HCT116 (cell line): ENCODE results near the gene AMTN.

ENCODE experiments used
- ATF3 ChIP-seq: IDR thresholded peaks from 2 replicates; pipeline ENCODE4 v1.6.1; 2012
- CEBPB ChIP-seq: IDR thresholded peaks from 2 replicates; pipeline ENCODE4 v1.6.1; 2012; ENCODE audit warnings: low read depth
- CTCF ChIP-seq, 3 experiments: fragments of 200-600 bp in 1 of 3; sonication (generic) in 1 of 3; IDR thresholded peaks in 2 of 3; conservative IDR thresholded peaks in 1 of 3; 2 replicates each; pipeline ENCODE4 v1.5.1; 2012 to 2017; ENCODE audit warnings: low read depth in 2 of 3, low read length in 2 of 3, antibody characterized with exemption in 1 of 3, borderline replicate concordance in 1 of 3, control low read depth in 1 of 3, mild to moderate bottlenecking in 1 of 3, mixed read lengths in 1 of 3, mixed run types in 1 of 3, moderate library complexity in 1 of 3; ENCODE audit not compliant: insufficient read depth in 1 of 3
- EZH2 ChIP-seq: fragments of 200-600 bp; sonication (generic); IDR thresholded peaks from 2 replicates; pipeline ENCODE4 v1.6.1; 2017; ENCODE audit warnings: antibody characterized with exemption, mixed run types
- JUND ChIP-seq: IDR thresholded peaks from 2 replicates; pipeline ENCODE4 v1.6.1; 2012
- POLR2A ChIP-seq: IDR thresholded peaks from 2 replicates; pipeline ENCODE4 v1.7.0; 2011; ENCODE audit warnings: borderline replicate concordance; ENCODE audit not compliant: insufficient read depth, insufficient read length; ENCODE audit errors: extremely low read depth
- RAD21 ChIP-seq: IDR thresholded peaks from 2 replicates; pipeline ENCODE4 v1.6.1; 2012; ENCODE audit warnings: low read depth, mild to moderate bottlenecking
- SIN3A ChIP-seq: IDR thresholded peaks from 2 replicates; pipeline ENCODE4 v1.6.1; 2012; ENCODE audit warnings: low read depth
- SP1 ChIP-seq: IDR thresholded peaks from 2 replicates; pipeline ENCODE4 v1.6.1; 2012; ENCODE audit warnings: low read depth
- YY1 ChIP-seq: IDR thresholded peaks from 2 replicates; pipeline ENCODE4 v1.6.1; 2011; ENCODE audit warnings: low read length, low read depth, moderate library complexity, mild to moderate bottlenecking; ENCODE audit not compliant: insufficient replicate concordance; ENCODE audit errors: extremely low read depth
- ZBTB33 ChIP-seq: IDR thresholded peaks from 2 replicates; pipeline ENCODE4 v1.6.1; 2011; ENCODE audit warnings: mild to moderate bottlenecking, low read length, moderate library complexity; ENCODE audit not compliant: insufficient replicate concordance; ENCODE audit errors: extremely low read depth
- ZNF274 ChIP-seq: fragments of 200-500 bp; sonication (Bioruptor generic); IDR thresholded peaks from 2 replicates; pipeline ENCODE4 v1.6.1; 2014; ENCODE audit warnings: mild to moderate bottlenecking, low read depth, low read length, inconsistent platforms

- TF ChIP-seq POLR2A (no peak), SIN3A (no peak), CEBPB (no peak), CTCF (IDR thresholded peaks at IDR 0.05 in 2 of 3, conservative IDR thresholded peaks at IDR 0.05 in 1 of 3; ENCODE audit: borderline replicate concordance in 1 of 3, insufficient read depth in 1 of 3, low read depth in 2 of 3, low read length in 2 of 3) (no peak), SP1 (no peak), EZH2 (no peak), YY1 (no peak), ATF3 (no peak), JUND (no peak), ZBTB33 (no peak), ZNF274 (no peak), RAD21 (no peak)
These were observed 15.4 kb downstream of the AMTN start for GRCh38 chr4:70533791-70534190.
